GM19328 (cell line): Measurements from ENCODE around the gene CRY1.
"Not testable (repeated sequence)": the region's sequence is repeated elsewhere in the genome, so short reads cannot be mapped to it uniquely, and the experiment has no call there.

Source experiments
- ATAC-seq: cut with Tn5 transposase; IDR thresholded peaks from one replicate; pipeline ENCODE4 v1.9.1; 2021; ENCODE audit warnings: mild to moderate bottlenecking, moderate library complexity; ENCODE audit not compliant: unreplicated experiment

The CRY1 gene

DNA sequence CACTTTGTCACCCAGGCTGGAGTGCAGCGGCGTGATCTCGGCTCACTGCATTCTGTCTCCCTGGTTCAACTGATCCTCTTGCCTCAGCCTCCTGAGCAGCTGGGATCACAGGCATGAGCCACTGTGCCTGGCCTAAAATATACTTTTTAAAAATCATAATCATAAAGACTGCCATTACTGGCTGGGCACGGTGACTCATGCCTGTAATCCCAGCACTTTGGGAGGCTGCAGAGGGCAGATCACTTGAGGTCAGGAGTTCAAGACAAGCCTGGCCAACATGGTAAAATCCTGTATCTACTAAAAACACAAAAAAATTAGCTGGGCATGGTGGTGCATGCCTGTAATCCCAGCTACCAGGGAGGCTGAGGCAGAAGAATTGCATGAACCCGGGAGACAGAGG, 20.1 kb downstream of the CRY1 start:
- ATAC-seq, result not testable (repeated sequence)

DNA sequence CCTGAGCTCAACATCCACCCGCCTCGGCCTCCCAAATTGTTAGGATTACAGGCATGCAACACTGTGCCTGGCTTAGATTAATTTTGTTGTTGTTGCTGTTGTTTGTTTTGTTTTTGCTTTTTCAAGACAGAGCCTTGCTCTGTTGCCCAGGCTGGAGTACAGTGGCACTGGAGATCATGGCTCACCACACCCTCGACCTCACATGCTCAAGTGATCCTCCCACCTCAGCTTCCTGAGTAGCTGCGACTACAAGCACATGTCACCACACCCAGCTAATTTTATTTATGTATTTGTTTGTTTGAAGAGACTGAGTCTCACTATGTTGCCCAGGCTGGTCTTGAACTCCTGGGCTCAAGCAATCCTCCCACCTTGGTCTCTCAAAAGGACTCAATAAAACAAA, 26.7 kb downstream of the CRY1 start:
- no peak for ATAC-seq

DNA sequence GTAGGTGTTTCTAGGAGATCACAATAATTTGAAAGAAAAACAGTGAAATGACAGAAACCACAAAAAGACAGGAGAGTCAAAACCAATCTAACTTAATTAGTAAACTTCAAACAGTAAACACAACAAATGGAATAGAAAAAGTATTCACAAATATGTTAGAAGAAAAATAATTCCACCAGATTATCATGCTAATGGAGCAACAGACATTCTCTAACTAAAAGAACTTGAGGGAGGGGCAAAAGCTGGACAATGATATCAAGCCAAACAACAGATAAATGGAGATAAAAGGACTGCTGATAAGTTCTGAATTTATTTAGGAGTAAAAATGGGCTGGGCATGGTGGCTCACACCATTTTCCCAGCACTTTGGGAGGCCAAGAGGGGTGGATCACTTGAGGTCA, 28.7 kb downstream of the CRY1 start:
- no peak for ATAC-seq

DNA sequence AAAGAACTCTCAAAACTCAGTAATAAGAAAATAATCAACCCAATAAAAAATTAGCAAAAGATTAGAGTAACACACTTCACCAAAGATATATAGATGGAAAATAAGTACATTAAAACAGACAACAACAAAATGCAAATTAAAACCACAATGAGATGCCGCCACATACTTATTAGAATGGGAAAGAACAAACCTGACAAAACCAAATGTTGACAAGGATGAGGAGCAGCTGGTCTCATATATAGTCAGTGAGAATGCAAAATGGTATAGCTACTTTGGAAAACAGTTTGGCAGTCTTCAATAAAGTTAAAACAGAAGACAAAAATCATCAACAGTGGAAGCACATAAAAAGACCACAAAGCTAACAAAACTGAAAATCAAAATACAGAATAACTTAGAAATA, 29.1 kb downstream of the CRY1 start:
- no peak for ATAC-seq

DNA sequence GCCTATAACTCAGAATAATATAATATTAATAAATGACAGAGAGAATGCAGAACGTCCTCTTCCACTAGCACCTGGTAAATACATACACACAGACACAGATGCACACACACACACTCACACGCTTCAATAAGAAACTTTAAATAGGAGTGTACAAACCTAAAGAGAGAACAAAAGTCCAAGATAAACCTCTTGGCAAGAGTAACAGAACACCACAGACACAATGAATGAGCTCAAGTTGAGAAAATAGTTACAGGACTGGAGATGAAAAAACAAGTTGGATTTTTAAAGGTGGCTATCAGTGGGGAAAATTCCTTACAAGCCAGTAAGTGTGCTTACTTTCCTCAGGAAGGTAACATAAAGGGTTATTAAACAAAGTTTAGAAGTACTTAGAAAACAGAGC, 35.2 kb downstream of the CRY1 start:
- no peak for ATAC-seq

DNA sequence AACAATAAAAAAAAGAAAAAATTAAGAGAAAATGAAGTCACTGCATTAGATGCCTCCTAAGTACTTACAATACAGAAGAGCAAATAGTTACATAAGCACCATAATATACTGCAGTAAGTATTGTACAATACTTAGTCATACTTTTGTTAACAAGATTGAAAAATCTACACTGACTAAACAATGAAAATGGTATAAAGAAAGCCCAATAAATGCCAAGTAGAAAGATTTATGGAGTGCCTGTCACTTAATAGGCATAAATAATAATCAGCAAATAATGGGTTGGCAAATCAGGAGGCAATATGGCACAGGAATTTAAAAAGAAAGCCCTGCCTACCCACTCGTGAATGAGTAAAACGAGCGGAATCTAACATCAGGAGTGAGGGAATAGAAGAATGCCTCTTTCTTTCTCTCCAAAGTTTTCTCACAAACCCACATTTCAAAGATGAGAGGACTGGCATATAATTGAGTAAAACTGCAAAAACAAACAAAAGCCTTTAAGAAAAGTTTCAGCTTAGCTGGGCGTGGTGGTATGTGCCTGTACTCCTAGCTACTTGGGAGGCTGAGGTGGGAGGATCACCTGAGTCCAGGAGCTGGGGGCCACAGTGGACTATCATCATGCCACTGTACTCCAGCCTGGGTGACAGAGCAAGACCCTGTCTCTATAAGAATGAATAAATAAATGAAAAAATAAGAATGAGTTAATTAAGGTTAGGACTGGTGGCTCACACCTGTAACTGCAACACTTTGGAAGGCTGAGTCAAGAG, 36.1 kb downstream of the CRY1 start:
- no peak for ATAC-seq

DNA sequence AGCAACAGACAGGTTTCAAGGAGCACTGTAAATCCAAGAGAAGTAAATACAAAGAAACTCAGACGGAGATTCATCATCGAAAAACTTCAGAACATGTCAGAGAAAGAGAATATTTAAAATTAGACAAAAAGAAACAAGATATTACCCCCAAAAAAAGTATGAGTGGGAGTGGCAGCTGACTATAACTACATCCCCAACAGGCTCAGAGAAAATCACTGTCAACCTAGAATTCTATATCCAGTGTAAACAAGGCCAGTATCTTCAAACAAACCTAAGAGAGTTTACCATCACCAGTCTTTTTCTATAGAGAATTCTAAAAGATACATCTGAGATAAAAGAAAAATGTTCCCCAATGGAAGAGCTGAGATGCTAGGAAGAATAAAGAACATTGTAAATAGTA, 39.6 kb downstream of the CRY1 start:
- no peak for ATAC-seq

DNA sequence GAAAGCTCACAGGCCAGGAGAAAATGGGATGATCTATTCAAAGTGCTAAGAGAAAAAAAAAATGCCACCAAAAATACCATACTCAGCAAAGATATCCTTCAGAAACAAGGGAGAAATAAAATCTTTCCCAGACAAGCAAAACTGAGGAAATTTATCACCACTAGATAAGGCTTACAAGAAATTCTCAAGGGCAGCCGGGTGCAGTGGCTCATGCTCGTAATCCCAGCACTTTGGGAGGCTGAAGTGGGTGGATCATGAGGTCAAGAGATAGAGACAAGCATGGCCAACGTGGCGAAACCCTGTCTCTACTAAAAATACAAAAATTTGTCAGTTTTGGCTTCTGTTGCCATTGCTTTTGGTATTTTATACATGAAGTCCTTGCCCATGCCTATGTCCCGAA, 48.2 kb downstream of the CRY1 start:
- no peak for ATAC-seq

DNA sequence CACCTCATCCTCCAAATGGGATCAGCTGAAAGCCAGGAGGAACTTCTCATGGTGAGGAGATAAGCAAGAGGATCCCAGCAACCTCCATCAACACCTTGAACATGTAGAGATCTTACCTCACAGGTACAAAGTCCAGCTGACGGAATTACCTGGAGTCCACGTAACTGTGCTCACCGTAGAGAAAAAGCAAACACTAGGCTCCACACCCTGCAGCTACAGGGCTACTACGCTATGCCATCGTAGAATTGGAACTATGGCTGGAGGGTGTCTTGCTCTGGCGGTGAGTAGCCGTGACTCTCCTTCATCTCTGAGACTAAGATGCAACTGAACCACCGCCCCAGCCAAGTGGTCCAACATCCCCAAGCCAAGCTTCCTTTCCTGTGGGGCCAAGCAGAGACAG, 50.5 kb downstream of the CRY1 start:
- ATAC-seq, result no peak

DNA sequence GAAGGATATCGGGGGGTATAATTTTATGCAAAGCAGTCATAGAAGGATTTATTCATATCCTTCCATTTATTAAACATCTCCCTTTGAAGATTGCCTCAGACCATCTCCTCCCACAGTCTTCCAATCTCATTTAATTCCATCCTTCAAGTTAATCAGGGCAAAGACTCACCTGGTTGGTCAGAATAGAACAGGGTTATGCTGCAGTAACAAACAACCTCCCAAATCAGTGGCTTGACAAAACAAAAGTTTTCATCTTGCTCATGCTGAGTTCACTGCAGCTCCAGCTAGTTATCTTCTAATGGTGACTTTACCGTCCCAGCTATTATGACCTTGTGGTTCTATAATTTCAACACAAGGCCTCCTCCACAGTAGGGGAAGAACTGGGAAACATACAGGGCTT, 57.6 kb downstream of the CRY1 start:
- ATAC-seq, result no peak

DNA sequence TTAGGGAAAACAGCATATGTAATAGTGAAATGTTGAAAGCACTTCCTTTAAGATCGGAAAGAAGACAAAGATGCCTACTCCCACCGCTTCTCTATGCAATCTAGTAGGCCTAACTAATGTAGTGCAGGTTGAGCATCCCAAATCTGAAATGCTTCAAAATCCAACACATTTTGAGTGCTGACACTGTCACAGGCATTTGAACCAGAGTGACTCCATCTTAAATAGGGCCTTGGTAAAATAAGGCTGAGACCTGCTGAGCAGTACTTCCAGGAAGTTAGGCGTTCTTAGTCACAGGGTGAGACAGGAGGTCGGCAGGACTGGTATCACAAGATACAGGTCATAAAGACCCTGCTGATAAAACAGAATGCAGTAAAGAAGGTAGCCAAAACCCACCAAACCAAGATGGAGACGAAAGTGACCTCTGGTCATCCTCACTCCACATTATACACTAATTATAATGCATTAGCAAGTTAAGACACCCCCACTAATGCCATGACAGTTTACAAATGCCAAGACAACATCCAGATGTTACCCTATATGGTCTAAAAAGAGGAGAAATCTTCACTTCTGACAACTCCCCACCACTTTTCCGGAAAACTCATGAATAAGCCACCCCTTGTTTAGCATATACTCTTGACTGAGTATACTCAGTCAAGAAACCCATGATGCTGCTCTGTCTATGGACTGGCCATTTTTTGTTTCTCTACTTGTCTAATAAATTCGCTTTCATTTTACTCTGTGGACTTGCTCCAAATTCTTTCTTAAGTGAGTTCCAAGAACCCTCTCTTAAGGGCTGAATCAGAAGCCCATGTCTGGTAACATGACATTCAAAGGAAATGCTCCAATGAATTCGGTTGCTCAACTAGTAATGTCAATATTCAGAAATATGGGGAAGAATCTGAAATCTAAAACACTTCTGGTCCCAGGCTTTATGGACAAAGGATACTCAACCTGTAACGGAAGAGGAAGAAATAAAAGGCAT, 59.3 kb downstream of the CRY1 start:
- no peak for ATAC-seq

DNA sequence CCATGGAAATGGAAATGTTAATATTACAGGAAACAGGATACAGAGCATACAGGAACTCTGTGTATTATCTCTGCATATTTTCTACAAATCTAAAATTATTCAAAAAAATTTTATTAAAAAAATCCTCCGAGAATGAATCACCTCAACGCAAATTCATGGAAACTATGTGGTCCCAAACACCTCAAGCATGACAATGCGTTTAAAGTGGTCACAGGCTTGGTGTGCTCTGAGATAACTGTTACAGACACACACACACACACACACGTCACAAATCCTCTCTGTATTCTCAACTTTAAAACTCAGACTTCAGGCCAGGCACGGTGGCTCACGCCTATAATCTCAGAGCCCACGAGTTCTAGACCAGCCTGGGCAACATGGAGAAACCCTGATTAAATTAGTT, 61.1 kb downstream of the CRY1 start:
- ATAC-seq, result no peak

DNA sequence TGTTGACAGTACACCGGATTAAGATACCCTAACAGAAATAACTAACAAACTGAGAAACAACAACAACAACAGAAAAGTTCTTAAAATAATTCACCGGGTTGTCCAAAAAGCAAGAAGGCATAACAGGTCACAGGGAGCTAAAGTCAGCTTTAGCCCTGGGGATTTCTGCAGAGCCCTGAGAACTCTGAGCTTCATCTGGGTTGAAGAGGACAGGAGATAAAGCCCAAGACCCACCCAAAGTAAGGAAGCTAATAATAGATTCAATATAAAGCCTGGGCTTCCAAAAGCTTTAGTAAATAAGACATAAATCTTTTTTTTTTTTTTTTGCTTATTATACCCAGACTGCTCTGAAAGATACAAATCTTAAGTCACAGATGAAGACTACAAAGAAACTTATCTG, 62.3 kb downstream of the CRY1 start:
- ATAC-seq, result no peak

DNA sequence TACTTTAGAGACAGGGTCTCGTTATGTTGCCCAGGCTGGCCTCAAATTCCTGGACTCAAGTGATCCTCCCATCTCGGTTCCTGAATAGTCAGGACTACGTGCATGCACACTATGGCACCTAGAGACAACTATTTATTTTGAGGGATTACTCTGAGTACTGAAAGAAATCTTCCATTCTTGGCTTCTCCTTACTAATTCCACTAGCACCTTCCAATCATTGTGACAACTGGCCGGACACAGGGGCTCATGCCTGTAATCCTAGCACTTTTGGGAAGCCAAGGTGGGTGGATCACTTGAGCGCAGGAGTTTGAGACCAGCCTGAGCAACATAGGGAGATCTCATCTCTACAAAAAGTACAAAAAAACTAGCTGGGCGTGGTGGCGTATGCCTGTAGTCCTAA, 64.3 kb downstream of the CRY1 start:
- ATAC-seq, result no peak

DNA sequence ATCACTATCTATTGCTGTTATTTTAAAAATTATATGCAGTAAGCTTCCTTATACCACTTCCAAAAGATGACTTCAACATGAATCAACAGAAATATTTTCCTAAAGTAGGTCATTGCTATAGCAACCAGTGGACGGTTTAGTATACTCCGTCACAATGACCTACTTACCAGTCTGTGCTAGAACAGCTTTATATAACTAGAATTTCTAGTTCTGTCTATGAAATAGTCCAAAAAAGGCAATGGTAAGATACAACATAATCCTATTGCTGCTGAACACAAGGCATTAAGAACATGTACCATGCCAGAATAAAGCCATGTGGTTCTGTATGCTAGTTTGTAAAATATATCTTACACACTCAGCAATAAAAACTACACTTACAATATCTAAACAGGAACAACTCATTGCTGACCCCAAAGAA, 65.7 kb downstream of the CRY1 start:
- ATAC-seq, result no peak

DNA sequence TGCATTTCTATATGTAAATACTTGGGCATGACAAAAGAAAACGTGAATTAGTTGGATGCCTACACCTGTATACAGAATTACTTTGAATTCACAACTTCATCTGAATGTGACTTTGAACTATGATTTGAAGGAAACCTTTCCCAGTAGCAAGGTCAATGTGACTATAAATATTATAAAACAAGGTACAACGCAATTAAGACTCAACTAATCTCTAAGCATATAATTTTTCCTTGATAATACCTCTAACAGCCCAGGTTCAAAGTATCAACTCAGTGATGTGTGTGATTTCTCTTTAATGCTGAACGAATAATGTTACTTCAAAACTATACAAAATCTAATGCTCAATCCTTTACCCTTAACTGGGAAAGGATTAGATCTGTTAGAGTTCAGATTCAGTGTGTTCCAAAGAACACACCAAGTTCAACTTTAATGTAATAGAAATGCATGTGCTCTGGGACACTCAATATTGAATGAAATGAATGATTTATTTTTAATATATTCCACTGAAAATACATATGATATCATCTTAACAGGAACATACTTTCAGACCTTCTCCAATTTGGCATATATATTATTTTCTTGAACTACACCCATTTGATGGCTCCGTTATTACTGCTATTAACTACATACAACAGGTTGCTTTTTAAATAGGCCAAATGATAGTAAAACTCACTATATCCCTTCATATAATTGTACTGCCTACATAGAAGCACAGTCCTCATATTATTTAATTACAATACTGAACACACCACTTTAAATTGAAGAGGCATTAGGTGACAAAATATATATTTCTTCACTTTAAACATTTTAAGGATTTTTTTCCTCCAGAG, 66.3 kb downstream of the CRY1 start:
- no peak for ATAC-seq

DNA sequence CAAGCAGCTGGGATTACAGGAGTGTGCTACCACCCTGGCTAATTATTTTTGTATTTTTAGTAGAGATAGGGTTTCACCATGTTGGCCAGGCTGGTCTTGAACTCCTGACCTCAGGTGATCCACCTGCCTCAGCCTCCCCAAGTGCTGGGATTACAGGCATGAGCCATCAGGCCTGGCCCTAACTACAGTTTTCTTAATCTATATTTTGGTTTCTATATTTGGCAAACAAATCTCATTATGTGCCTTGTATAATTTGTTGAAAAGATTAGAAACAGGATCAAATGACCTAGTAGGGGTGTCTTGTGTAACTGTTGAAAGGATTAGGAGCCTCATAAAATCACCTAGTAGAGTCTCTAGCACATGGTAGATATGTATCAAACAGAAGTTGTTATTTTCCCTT, 67.0 kb downstream of the CRY1 start:
- ATAC-seq, result not testable (repeated sequence)

DNA sequence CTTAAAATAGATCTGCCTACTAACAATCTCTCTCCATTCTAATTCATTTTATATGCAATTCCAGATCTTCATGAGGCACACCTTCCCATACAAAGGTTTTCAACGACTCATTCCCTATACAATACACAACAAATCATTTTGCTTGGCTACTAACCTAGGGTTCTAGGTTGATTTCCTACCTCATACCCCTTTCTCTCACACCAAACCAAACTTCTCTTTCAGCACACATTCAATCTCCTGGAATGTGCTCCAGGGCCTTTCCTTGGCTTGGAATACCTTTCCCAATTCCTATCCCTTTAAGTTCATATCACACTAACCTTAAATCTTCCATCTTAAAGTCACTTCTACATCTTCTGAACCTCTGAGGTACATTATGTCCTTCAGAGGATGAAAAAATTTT, 67.7 kb downstream of the CRY1 start:
- no peak for ATAC-seq

DNA sequence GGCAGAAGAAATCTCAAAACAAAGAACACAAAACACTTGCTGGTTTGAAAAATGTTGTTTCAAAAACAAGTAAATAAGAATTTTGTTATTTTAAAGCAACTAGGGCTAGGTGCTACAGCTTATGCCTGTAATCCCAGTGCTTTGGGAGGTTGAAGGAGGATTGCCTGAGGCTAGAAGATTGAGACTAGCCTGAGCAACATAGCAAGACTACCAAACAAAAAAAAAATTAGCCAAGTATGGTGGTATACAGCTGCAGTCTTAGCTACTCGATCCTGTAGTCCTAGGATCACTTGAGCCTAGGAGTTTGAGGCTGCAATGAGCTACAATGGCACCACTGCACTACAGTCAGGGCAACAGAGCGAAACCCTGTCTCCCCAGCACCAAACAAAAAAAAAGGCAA, 73.8 kb downstream of the CRY1 start:
- no peak for ATAC-seq

DNA sequence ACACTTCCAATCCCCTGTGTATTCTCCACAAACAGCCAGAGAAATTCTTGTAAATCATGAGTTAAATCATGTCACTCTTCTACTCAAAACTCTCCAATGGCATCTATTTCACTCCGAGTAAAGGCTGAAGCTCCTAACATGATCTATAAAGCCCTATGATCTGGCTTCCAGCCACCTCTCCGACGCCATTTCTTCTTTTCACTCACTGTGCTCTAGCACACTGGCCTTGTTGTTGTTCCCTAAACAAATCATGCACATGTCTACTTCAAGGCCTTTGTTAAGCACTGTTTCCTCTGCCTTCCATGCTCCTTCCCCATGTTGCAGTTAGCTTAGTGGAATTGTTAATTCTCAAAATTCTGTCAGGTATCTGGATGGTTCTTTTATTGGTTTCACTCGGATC, 76.3 kb downstream of the CRY1 start:
- ATAC-seq, result no peak

DNA sequence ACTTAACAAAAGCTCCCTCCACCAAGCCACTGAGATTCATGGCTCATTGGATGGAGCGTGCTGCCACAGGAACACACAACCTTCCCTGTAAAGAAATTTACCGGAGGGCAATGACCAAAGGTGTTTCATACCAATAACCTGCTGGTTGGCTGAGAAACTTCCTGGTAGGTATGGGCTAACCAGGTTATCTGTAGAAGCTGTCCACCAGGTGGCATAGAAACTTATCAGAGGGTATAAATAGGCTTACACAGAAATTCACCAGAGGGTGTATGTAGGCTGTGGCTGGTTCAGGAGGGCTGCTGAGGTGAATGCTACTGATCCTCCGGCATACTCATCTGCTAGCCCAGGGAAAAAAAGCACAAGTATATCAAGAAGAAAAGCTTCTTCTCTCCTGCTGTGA, 79.3 kb downstream of the CRY1 start:
- no peak for ATAC-seq
